Stimulated activated memory B cell treated with anti-CD40 and anti-IgM and Interleukin-4, amounts not matched to agents 10 μg/mL and 1 μg/mL and 100 μg/mL, for 72 hours (primary cell): ENCODE results near the gene ZNF326.
"Not testable (repeated sequence)": the region's sequence is repeated elsewhere in the genome, so short reads cannot be mapped to it uniquely, and the experiment has no call there.

Experiments
- ATAC-seq: fragments of 150-1000 bp; cut with Tn5 transposase; 2 replicates; pipeline ENCODE4 v1.10.0; 2021
- H3K27ac Mint-ChIP-seq: one replicate; pipeline ENCODE4 v1.8.0; 2022; ENCODE audit warnings: mild to moderate bottlenecking, mixed read lengths
- H3K27me3 Mint-ChIP-seq: one replicate; pipeline ENCODE4 v1.8.0; 2022; ENCODE audit warnings: mixed read lengths
- H3K36me3 Mint-ChIP-seq: one replicate; pipeline ENCODE4 v1.8.0; 2022; ENCODE audit warnings: mixed read lengths
- H3K4me1 Mint-ChIP-seq: one replicate; pipeline ENCODE4 v1.8.0; 2022; ENCODE audit warnings: mixed read lengths
- H3K4me3 Mint-ChIP-seq: one replicate; pipeline ENCODE4 v1.8.0; 2022; ENCODE audit warnings: mild to moderate bottlenecking, moderate library complexity, mixed read lengths
- H3K9me3 Mint-ChIP-seq: one replicate; pipeline ENCODE4 v1.8.0; 2022; ENCODE audit warnings: mixed read lengths

ZNF326 gene

DNA sequence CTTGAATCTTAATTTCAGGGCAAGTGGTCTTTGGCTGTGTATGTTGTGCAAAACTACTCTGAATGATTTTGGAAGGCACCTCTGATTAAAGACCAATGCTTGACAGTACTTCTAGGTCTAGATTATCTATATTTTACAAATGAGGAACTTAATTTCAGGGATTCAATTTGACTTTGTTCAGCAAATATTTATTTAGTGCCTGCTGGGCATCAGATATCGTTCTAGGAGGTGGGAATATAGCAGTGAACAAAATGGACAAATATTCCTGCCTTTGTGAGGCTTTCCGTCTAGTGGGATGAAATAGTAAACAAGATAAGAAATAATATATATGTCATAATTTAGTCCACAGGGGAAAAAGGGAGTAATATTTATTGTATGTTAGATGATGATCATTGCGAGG lies 4.7 kb downstream of the ZNF326 start:
- no peak overlapping the region for H3K27ac Mint-ChIP-seq
- peaks cover 32% of the 10 kb centered on the region for H3K36me3 Mint-ChIP-seq
- H3K4me3 Mint-ChIP-seq: no peak overlapping the region
- H3K9me3 Mint-ChIP-seq: no peaks in the 10 kb centered on the region
- H3K27me3 Mint-ChIP-seq: no peaks in the 10 kb centered on the region
- H3K4me1 Mint-ChIP-seq: peaks cover 47% of the 10 kb centered on the region
- ATAC-seq: no peak

GRCh38 chr1:90000934-90001676 lies 6.2 kb downstream of the ZNF326 start:
- H3K36me3 Mint-ChIP-seq: peaks cover 32% of the 10 kb centered on the region
- H3K9me3 Mint-ChIP-seq: no peaks in the 10 kb centered on the region
- no peaks in the 10 kb centered on the region for H3K27me3 Mint-ChIP-seq
- peak; percentile 57 for ATAC-seq
- no peak overlapping the region for H3K27ac Mint-ChIP-seq
- no peak overlapping the region for H3K4me3 Mint-ChIP-seq
- H3K4me1 Mint-ChIP-seq: peaks cover 44% of the 10 kb centered on the region

DNA sequence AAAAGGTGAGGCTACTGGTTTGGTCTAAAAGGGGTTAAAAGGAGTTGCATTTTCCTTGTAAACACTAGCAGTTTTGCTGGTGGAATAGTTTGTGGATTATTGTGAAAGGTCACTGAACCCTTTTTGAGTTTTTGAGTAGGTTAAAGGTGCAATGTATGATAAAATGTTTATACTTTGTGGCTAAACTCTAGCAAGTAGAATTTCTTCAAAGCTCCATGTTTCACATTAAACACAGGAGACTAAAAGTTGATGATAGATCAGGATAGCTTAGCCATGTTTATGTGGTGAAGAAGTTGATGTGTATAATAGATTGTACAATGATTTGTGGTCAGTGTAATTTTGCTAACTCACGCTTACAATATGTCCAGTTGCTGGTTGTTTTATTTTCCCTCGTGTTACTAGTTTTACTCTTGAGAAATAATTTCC lies 13.1 kb downstream of the ZNF326 start:
- Mint-ChIP-seq H3K9me3 (no peaks in the 10 kb centered on the region), H3K4me1 (no peaks in the 10 kb centered on the region), H3K27ac (no peak overlapping the region), H3K36me3 (peaks cover 33% of the 10 kb centered on the region), H3K4me3 (no peak overlapping the region), H3K27me3 (no peaks in the 10 kb centered on the region)
- no peak for ATAC-seq

DNA sequence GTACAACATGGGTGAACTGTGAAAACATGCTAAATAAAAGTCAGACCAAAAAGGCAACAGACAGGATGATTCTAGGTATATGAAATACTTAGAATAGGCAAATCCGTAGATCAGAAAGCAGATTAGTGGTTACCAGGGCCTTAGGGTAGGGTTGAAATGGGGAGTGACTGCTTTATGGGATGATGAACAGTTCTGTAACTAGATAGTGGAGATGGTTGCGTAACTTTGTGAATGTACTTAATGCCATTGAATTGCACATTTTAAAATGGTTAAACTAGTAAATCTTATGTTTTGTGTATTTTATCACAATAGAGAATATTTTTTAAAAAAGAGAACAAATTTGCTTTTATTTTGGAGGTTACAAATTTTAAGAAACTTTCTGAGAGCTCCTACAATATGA lies 17.4 kb downstream of the ZNF326 start:
- H3K9me3 Mint-ChIP-seq: no peaks in the 10 kb centered on the region
- H3K27ac Mint-ChIP-seq: no peak overlapping the region
- H3K4me3 Mint-ChIP-seq: no peak overlapping the region
- no peaks in the 10 kb centered on the region for H3K27me3 Mint-ChIP-seq
- H3K36me3 Mint-ChIP-seq: peaks cover 63% of the 10 kb centered on the region
- ATAC-seq: no peak
- no peaks in the 10 kb centered on the region for H3K4me1 Mint-ChIP-seq

- Mint-ChIP-seq H3K36me3 (peaks cover 92% of the 10 kb centered on the region), H3K27ac (no peak overlapping the region), H3K27me3 (no peaks in the 10 kb centered on the region), H3K9me3 (peaks cover 10% of the 10 kb centered on the region), H3K4me3 (no peak overlapping the region), H3K4me1 (no peaks in the 10 kb centered on the region)
- no peak for ATAC-seq
Observed at GRCh38 chr1:90023691-90024090, 28.8 kb downstream of the ZNF326 start.

- Mint-ChIP-seq H3K4me3 (no peak overlapping the region), H3K36me3 (peaks cover 84% of the 10 kb centered on the region), H3K4me1 (no peaks in the 10 kb centered on the region), H3K27ac (no peak overlapping the region), H3K27me3 (no peaks in the 10 kb centered on the region), H3K9me3 (peaks cover 8% of the 10 kb centered on the region)
- no peak for ATAC-seq
Observed at GRCh38 chr1:90027281-90027680, 32.4 kb downstream of the ZNF326 start.

DNA sequence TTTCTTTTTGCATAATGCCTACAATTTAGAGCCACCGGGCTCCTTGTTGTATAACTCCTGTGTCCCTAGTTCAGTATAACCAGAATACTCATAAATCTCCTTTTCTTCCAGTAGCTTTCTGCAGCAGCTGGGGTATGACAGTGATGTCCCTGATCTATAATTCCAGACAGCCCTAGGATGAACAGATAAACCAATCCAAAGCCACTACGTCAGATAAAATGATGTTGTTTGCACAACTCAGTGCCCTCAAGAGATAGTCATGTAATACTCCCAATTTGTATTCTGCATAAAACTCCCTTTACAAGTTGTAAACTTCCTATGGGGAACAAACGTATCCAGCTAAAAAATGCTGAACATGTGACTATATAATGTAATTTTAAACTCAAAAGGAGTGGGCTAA lies 44.7 kb downstream of the ZNF326 start:
- Mint-ChIP-seq H3K36me3 (no peaks in the 10 kb centered on the region), H3K4me3 (no peak overlapping the region), H3K27ac (no peak overlapping the region), H3K4me1 (no peaks in the 10 kb centered on the region), H3K27me3 (no peaks in the 10 kb centered on the region), H3K9me3 (no peaks in the 10 kb centered on the region)
- no peak for ATAC-seq

DNA sequence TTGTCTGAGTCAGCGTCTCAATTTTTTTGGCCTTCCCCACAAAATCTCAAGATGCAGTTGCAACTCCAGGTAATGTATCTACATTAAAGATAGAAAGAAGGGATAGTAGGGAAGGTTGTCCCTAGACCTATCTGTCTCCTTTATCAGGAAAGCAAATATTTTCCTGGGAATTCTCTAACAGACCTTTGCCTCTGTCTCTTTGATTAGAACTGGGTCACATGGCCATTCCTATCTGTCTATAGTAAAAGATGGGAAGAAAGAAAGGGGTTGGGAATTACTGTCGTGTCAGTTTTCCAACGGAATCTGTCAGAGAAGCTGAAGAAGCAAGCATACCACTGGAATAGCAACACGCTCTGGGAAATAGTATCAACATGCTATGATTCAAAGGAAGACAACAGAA lies 48.7 kb downstream of the ZNF326 start:
- Mint-ChIP-seq H3K4me1 (no peaks in the 10 kb centered on the region), H3K9me3 (no peaks in the 10 kb centered on the region), H3K4me3 (no peak overlapping the region), H3K27ac (no peak overlapping the region), H3K27me3 (no peaks in the 10 kb centered on the region), H3K36me3 (no peaks in the 10 kb centered on the region)
- no peak for ATAC-seq

DNA sequence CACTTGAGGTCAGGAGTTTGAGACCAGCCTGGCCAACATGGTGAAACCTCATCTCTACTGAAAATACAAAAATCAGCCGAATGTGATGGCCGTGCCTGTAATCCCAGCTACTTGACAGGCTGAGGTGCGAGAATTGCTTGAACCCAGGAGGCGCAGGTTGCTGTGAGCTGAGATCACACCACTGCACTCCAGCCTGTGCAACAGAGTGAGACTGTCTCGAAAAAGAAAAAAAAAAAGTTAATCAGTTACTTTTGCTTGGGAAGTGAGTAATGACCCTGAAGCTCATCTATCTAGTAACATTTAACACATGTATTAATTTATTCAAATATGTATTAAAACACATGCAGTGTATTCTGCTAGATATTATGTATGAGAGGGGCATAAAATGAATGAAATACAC lies 49.4 kb downstream of the ZNF326 start:
- H3K27ac Mint-ChIP-seq: no peak overlapping the region
- no peak for ATAC-seq
- no peaks in the 10 kb centered on the region for H3K9me3 Mint-ChIP-seq
- H3K27me3 Mint-ChIP-seq: no peaks in the 10 kb centered on the region
- H3K36me3 Mint-ChIP-seq: no peaks in the 10 kb centered on the region
- no peak overlapping the region for H3K4me3 Mint-ChIP-seq
- no peaks in the 10 kb centered on the region for H3K4me1 Mint-ChIP-seq

GRCh38 chr1:90045853-90046563 lies 51.1 kb downstream of the ZNF326 start:
- Mint-ChIP-seq H3K36me3 (no peaks in the 10 kb centered on the region), H3K27ac (no peak overlapping the region), H3K9me3 (no peaks in the 10 kb centered on the region), H3K4me1 (no peaks in the 10 kb centered on the region), H3K27me3 (no peaks in the 10 kb centered on the region), H3K4me3 (no peak overlapping the region)
- ATAC-seq: no peak

- H3K36me3 Mint-ChIP-seq: no peaks in the 10 kb centered on the region
- peaks cover 5% of the 10 kb centered on the region for H3K27me3 Mint-ChIP-seq
- no peak overlapping the region for H3K27ac Mint-ChIP-seq
- no peak overlapping the region for H3K4me3 Mint-ChIP-seq
- H3K9me3 Mint-ChIP-seq: no peaks in the 10 kb centered on the region
- no peaks in the 10 kb centered on the region for H3K4me1 Mint-ChIP-seq
- peak; percentile 25 for ATAC-seq
Observed at GRCh38 chr1:90046635-90047034, 51.7 kb downstream of the ZNF326 start.

DNA sequence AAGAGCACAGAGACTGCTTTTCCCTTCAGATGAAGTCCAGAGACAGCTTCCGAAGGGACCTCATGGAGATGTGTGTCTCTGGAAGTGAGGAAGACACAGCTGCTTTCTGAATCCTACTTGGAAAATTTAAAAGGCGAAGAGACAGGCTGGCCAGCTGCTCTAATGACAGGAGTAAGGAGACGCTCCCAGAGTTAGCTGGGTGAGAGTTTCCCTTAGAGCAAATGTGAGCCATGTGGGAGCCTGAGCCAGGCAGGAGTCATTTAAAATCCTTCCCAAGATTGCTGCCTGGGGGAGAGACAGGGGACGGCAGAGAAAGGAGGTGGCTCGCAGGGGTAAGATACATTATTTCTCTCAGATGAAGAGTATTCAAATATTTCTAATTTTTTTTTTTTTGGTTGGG lies 53.1 kb downstream of the ZNF326 start:
- peaks cover 7% of the 10 kb centered on the region for H3K27me3 Mint-ChIP-seq
- no peak for ATAC-seq
- no peaks in the 10 kb centered on the region for H3K36me3 Mint-ChIP-seq
- H3K4me1 Mint-ChIP-seq: no peaks in the 10 kb centered on the region
- no peak overlapping the region for H3K27ac Mint-ChIP-seq
- no peaks in the 10 kb centered on the region for H3K9me3 Mint-ChIP-seq
- no peak overlapping the region for H3K4me3 Mint-ChIP-seq

GRCh38 chr1:90062700-90063643 lies 68.1 kb downstream of the ZNF326 start:
- not testable (repeated sequence) for H3K4me1 Mint-ChIP-seq, H3K36me3 Mint-ChIP-seq, ATAC-seq, H3K4me3 Mint-ChIP-seq, H3K27ac Mint-ChIP-seq
- H3K27me3 Mint-ChIP-seq: peaks cover 24% of the 10 kb centered on the region
- peaks cover 13% of the 10 kb centered on the region for H3K9me3 Mint-ChIP-seq

- Mint-ChIP-seq H3K9me3 (peaks cover 11% of the 10 kb centered on the region), H3K27me3 (peaks cover 27% of the 10 kb centered on the region)
- not testable (repeated sequence) for ATAC-seq, H3K36me3 Mint-ChIP-seq, H3K4me1 Mint-ChIP-seq, H3K27ac Mint-ChIP-seq, H3K4me3 Mint-ChIP-seq
Observed at GRCh38 chr1:90064109-90064508, 69.2 kb downstream of the ZNF326 start.

DNA sequence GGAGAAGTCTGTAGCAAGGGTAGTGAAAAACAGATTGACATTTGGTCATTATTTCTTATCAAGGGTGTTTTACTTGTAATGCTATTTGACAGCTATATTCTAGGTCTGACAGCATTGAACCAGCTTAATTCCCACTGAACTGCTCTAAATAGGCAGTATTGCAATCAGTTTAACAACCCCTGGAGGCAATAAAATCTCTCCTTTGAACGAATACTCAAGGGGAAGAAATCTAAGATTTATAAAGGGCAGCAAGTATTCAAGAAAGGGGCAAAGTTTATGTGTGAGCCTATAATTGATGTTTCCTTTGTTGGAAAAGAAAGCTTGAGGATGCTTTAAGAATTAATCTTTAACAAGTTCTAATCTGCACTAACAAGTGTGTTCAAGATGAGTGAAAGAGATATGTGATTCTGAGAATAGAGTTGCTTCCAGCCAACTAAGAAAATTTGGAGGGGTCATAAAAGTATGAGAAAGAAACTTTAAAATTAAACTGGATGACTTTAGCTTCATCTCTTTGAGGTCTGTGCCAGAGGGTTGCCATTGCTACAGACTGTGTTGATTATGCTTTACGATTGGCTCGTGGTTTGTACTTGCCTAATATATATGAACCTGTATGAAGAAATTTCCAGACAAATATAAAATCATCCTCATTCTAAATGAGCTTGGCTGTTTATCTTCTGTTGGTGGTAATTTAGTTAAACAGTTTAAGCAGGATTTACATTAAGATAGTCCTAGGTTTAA lies 72.5 kb downstream of the ZNF326 start:
- no peak overlapping the region for H3K27ac Mint-ChIP-seq
- H3K9me3 Mint-ChIP-seq: peaks cover 11% of the 10 kb centered on the region
- H3K27me3 Mint-ChIP-seq: peaks cover 53% of the 10 kb centered on the region
- peaks cover 5% of the 10 kb centered on the region for H3K36me3 Mint-ChIP-seq
- H3K4me3 Mint-ChIP-seq: no peak overlapping the region
- no peaks in the 10 kb centered on the region for H3K4me1 Mint-ChIP-seq
- no peak for ATAC-seq
